GM21717 (cell line): Measurements from ENCODE around the gene RFESD.
"Not testable (repeated sequence)": the region's sequence is repeated elsewhere in the genome, so short reads cannot be mapped to it uniquely, and the experiment has no call there.

ENCODE experiments used
- ATAC-seq: cut with Tn5 transposase; IDR thresholded peaks from one replicate; pipeline ENCODE4 v1.9.1; 2021; ENCODE audit warnings: mild to moderate bottlenecking, moderate library complexity; ENCODE audit not compliant: unreplicated experiment

The RFESD gene

GRCh38 chr5:95706196-95706595 is 59.6 kb downstream of the RFESD start:
- ATAC-seq: not testable (repeated sequence)

DNA sequence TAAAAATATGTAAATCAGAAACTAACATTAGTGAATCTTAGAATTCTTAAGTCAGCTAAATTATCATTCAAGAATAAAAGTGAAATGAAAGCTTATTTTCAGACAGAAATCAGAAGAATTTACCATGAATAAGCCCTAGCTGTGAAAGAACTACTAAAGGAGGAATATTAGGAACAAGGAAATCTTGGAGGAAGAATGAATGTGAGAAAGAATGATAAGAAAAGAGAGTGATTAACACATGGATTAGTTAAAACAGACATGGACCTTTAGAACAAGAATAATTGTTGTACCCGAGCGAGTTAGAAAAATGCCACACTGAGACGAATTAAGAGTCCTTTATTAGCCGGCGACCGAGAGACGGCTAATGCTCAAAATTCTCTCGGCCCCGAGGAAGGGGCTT is 60.5 kb downstream of the RFESD start:
- ATAC-seq: no peak
